ENCODE results near the gene ZNF318.
"Not testable (repeated sequence)": the region's sequence is repeated elsewhere in the genome, so short reads cannot be mapped to it uniquely, and the experiment has no call there.

GRCh38 chr6:43346243-43346642 lies 23.2 kb downstream of the ZNF318 start:
- TF ChIP-seq CTCF (IDR thresholded peaks at IDR 0.05; ENCODE audit: insufficient read depth, low read depth, low read length); EZH2 (IDR thresholded peaks at IDR 0.05; ENCODE audit: insufficient read depth, low read length): not testable (repeated sequence)

Data from astrocyte (in vitro differentiated cells and primary cell).